PC-9 (cell line): ENCODE results near the gene FNDC11. TPM values are rescaled to one million over a fixed set of nuclear protein-coding genes. Genes with fewer than 3 reads are reported as not detected.

Source experiments
- Bru-seq: library from RNA; stranded (reverse); fragments of 400-500 nt; gene quantifications from one replicate; lab custom pipeline; 2021; lab: Mats Ljungman, UMichigan
- BruChase-seq, 2 experiments: library from RNA; stranded (reverse); fragments of 400-500 nt; gene quantifications; one replicate each; lab custom pipeline; 2021; lab: Mats Ljungman, UMichigan
- BruUV-seq: library from RNA; stranded (reverse); fragments of 400-500 nt; replicated peaks from 2 replicates; lab custom pipeline; 2021; lab: Mats Ljungman, UMichigan
- CTCF ChIA-PET: fragments of 300-600 bp; sonication (Branson Sonifier 250); formaldehyde crosslinking; loops from one replicate; lab custom pipeline; 2022; ENCODE audit warnings: antibody characterized with exemption; lab: Charles Lee
- POLR2A ChIA-PET: fragments of 300-600 bp; sonication (Branson Sonifier 250); formaldehyde crosslinking; loops from one replicate; lab custom pipeline; 2022; ENCODE audit warnings: antibody characterized with exemption; ENCODE audit not compliant: unreplicated experiment; lab: Charles Lee
- DNase-seq, 2 experiments: peaks; one replicate each; pipeline versions ENCODE4 v3.0.0 to v3.0.0-alpha.2; 2015 to 2022; ENCODE audit warnings: mixed read lengths in 1 of 2
- H2AFZ ChIP-seq: fragments of 200-600 bp; sonication (generic); 2 replicates; pipeline ENCODE4 v1.8.1; 2017; ENCODE audit warnings: antibody characterized with exemption
- H3F3A ChIP-seq: fragments of 200-600 bp; sonication (generic); 2 replicates; pipeline ENCODE4 v1.8.1; 2017; ENCODE audit warnings: antibody characterized with exemption, mild to moderate bottlenecking, low read depth; ENCODE audit not compliant: insufficient read depth
- H3K27ac ChIP-seq: fragments of 200-600 bp; sonication (generic); 2 replicates; pipeline ENCODE4 v1.6.1; 2016; ENCODE audit warnings: mixed run types
- H3K27me3 ChIP-seq: fragments of 200-600 bp; sonication (generic); 2 replicates; pipeline ENCODE4 v1.6.1; 2016; ENCODE audit warnings: low read depth, mixed run types; ENCODE audit not compliant: insufficient read depth
- H3K36me3 ChIP-seq: fragments of 200-600 bp; sonication (generic); 2 replicates; pipeline ENCODE4 v1.6.1; 2016; ENCODE audit warnings: low read depth, mixed run types
- H3K4me1 ChIP-seq: fragments of 200-600 bp; sonication (generic); replicated peaks from 2 replicates; pipeline ENCODE4 v1.6.1; 2016; ENCODE audit warnings: mixed run types; ENCODE audit not compliant: insufficient read depth
- H3K4me2 ChIP-seq: fragments of 200-600 bp; sonication (generic); 2 replicates; pipeline ENCODE4 v1.6.1; 2017; ENCODE audit warnings: mixed run types
- H3K4me3 ChIP-seq: fragments of 200-600 bp; sonication (generic); 2 replicates; pipeline ENCODE4 v1.6.1; 2016; ENCODE audit warnings: mixed run types
- H3K79me2 ChIP-seq: fragments of 200-600 bp; sonication (generic); 2 replicates; pipeline ENCODE4 v1.6.1; 2017; ENCODE audit warnings: low read depth, mixed run types
- H3K9me2 ChIP-seq: fragments of 200-600 bp; sonication (generic); 2 replicates; pipeline ENCODE4 v1.8.1; 2017; ENCODE audit warnings: mild to moderate bottlenecking; ENCODE audit not compliant: insufficient read depth
- H3K9me3 ChIP-seq: fragments of 200-600 bp; sonication (generic); 2 replicates; pipeline ENCODE4 v1.8.1; 2016; ENCODE audit warnings: low read depth; ENCODE audit not compliant: insufficient read depth
- H4K20me1 ChIP-seq: fragments of 200-600 bp; sonication (generic); 2 replicates; pipeline ENCODE4 v1.8.1; 2017; ENCODE audit not compliant: insufficient read depth
- EZH2 ChIP-seq: fragments of 200-600 bp; sonication (generic); IDR thresholded peaks from 2 replicates; pipeline ENCODE4 v1.8.0; 2017; ENCODE audit warnings: antibody characterized with exemption, low read depth
- intact Hi-C: fragments of 100-400 bp; cut with micrococcal nuclease; formaldehyde crosslinking; loops from one replicate; pipeline ENCODE4 v1.10.0; 2022; ENCODE audit not compliant: unreplicated experiment
- long read RNA-seq: library from polyadenylated mRNA; stranded (forward); transcript quantifications from one replicate; pipeline ENCODE4 v2.0.0, GENCODE V29; 2022
- total RNA-seq: library from RNA; stranded (reverse); gene quantifications from 2 replicates; pipeline ENCODE4 v1.2.3, GENCODE V29; 2021
- TF ChIP-seq, protein P1 (sequence below): fragments of 200-600 bp; sonication (generic); conservative IDR thresholded peaks from 2 replicates; pipeline ENCODE4 v1.6.1; 2017; ENCODE audit warnings: mixed run types, antibody characterized with exemption, mild to moderate bottlenecking, moderate library complexity

FNDC11 gene
- total RNA-seq (7.7 and 10.6 TPM in 2 replicates), Bru-seq, nascent RNA (percentile 32 among the genes with signal in this experiment), BruChase-seq, experiment 1, labeled RNA remaining after a 2-hour chase (percentile 40 among the genes with signal in this experiment), BruChase-seq, experiment 2, labeled RNA remaining after a 6-hour chase (percentile 49 among the genes with signal in this experiment)
- long read RNA-seq, transcript FNDC11-204 (1 exons, 2,954 nt): major isoform, 5 of 7 reads
- long read RNA-seq, partial matches to known transcripts: 0 of 7 reads
- long read RNA-seq, other reads (novel, unspliced or antisense): 0 of 7 reads

GRCh38 chr20:63553933-63554290, at the start of gene FNDC11:
TSS of gene FNDC11 (plus strand) at chr20:63554159. CDS start at chr20:63555664, 1,505 bp downstream.
- Histone ChIP-seq H3K4me1 (peaks cover 15% of the 10 kb centered on the region), H3K27me3 (no peaks in the 10 kb centered on the region), H4K20me1 (no peaks in the 10 kb centered on the region), H2AFZ (peak within 1 kb of the TSS; percentile 98), H3F3A (peaks cover 26% of the 10 kb centered on the region), H3K9me2 (no peaks in the 10 kb centered on the region), H3K27ac (peak within 1 kb of the TSS; percentile 79), H3K79me2 (no peaks in the 10 kb centered on the region), H3K9me3 (no peaks in the 10 kb centered on the region), H3K4me3 (peak within 1 kb of the TSS; percentile 81), H3K4me2 (peak within 1 kb of the TSS; percentile 84), H3K36me3 (no peaks in the 10 kb centered on the region)
- TF ChIP-seq, protein P1, sequence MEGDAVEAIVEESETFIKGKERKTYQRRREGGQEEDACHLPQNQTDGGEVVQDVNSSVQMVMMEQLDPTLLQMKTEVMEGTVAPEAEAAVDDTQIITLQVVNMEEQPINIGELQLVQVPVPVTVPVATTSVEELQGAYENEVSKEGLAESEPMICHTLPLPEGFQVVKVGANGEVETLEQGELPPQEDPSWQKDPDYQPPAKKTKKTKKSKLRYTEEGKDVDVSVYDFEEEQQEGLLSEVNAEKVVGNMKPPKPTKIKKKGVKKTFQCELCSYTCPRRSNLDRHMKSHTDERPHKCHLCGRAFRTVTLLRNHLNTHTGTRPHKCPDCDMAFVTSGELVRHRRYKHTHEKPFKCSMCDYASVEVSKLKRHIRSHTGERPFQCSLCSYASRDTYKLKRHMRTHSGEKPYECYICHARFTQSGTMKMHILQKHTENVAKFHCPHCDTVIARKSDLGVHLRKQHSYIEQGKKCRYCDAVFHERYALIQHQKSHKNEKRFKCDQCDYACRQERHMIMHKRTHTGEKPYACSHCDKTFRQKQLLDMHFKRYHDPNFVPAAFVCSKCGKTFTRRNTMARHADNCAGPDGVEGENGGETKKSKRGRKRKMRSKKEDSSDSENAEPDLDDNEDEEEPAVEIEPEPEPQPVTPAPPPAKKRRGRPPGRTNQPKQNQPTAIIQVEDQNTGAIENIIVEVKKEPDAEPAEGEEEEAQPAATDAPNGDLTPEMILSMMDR: no peak
- no peak for TF ChIP-seq EZH2
- CTCF ChIA-PET: no interaction called here
- intact Hi-C loops: loop anchor here (1.0 to 5.0 kb wide), 3 partner anchors 16 to 88 kb away; partner anchors contain the start of gene PPDPF
- BruUV-seq: no TSS peak
- peak in 1 of 2 experiments; percentile 77 for DNase-seq
- POLR2A ChIA-PET: interaction anchor here (0.6 kb wide), 1 partner anchor 400 kb away, joined by 3 read pairs; no protein-coding TSS in a partner anchor

DNA sequence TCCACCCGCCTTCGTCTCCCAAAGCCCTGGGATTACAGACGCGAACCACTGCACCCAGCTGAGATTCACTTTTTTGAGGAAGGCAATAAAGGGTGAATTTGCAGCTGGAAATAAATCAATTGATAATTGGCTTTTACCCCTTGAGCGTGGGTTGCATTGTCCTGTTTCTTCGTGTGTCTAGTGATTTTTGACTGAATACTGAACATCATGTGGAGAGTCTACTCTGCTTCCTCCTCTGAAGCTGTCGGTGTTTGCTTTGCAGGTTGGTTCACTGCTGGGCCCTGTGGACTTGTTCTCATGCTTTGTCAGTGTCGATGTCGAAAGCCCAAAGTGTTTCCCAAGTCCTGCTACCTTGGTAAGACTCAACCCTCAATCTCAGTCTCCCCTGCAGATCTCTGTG, 49.3 kb upstream of the FNDC11 start:
- no TSS peak for BruUV-seq
- no peak for DNase-seq
- CTCF ChIA-PET: no interaction called here
- Histone ChIP-seq H3K27me3 (peaks cover 75% of the 10 kb centered on the region), H3K9me3 (peaks cover 4% of the 10 kb centered on the region), H3K4me1 (no peaks in the 10 kb centered on the region), H3K4me3 (no peak overlapping the region), H3K36me3 (no peaks in the 10 kb centered on the region), H3K79me2 (no peaks in the 10 kb centered on the region), H4K20me1 (no peaks in the 10 kb centered on the region), H3K4me2 (no peak overlapping the region), H2AFZ (no peak overlapping the region), H3K27ac (no peak overlapping the region), H3K9me2 (no peaks in the 10 kb centered on the region), H3F3A (peaks cover 5% of the 10 kb centered on the region)
- POLR2A ChIA-PET: no interaction called here
- intact Hi-C loops: no loop called here
- TF ChIP-seq, protein P1: no peak
- TF ChIP-seq EZH2: no peak

- Histone ChIP-seq H3F3A (peaks cover 7% of the 10 kb centered on the region), H3K9me2 (no peaks in the 10 kb centered on the region), H3K9me3 (peaks cover 4% of the 10 kb centered on the region), H3K4me2 (no peak overlapping the region), H2AFZ (no peak overlapping the region), H3K36me3 (no peaks in the 10 kb centered on the region), H3K4me1 (no peaks in the 10 kb centered on the region), H3K27me3 (peaks cover 75% of the 10 kb centered on the region), H3K79me2 (no peaks in the 10 kb centered on the region), H4K20me1 (no peaks in the 10 kb centered on the region), H3K27ac (no peak overlapping the region), H3K4me3 (no peak overlapping the region)
- CTCF ChIA-PET: no interaction called here
- no TSS peak for BruUV-seq
- POLR2A ChIA-PET: no interaction called here
- intact Hi-C loops: no loop called here
- no peak for DNase-seq
- TF ChIP-seq EZH2: no peak
- TF ChIP-seq, protein P1: no peak
Measured at GRCh38 chr20:63505281-63505680, 48.7 kb upstream of the FNDC11 start.
